Right kidney (tissue), 1 donor: ENCODE measurements around the gene ORC2.
A peak's percentile ranks its signal among the peaks of the same experiment; 100 is the strongest.
"Not testable (repeated sequence)": the region's sequence is repeated elsewhere in the genome, so short reads cannot be mapped to it uniquely, and the experiment has no call there.

Experiments used
- DNase-seq: peaks from one replicate; pipeline ENCODE4 v3.0.0-alpha.2; 2016

ORC2 gene

GRCh38 chr2:200943527-200944105 is 19.8 kb downstream of the ORC2 start:
- DNase-seq, result no peak

GRCh38 chr2:200939832-200940231 is 23.6 kb downstream of the ORC2 start:
- no peak for DNase-seq

GRCh38 chr2:200930947-200931626 is 32.4 kb downstream of the ORC2 start:
- no peak for DNase-seq

- no peak for DNase-seq
Measured at GRCh38 chr2:200929334-200930249, 33.9 kb downstream of the ORC2 start.

GRCh38 chr2:200922439-200922838 is 41.0 kb downstream of the ORC2 start:
- no peak for DNase-seq

- DNase-seq, result no peak
Measured at GRCh38 chr2:200913654-200914053, 49.8 kb downstream of the ORC2 start.

GRCh38 chr2:200909958-200910357 is 53.5 kb downstream of the ORC2 start:
- no peak for DNase-seq

GRCh38 chr2:200905618-200906296 is 57.7 kb downstream of the ORC2 start:
- DNase-seq, result no peak

- peak; percentile 20 for DNase-seq
Measured at GRCh38 chr2:200901459-200902072, 61.9 kb downstream of the ORC2 start.

GRCh38 chr2:200899482-200899881 is 64.0 kb downstream of the ORC2 start:
- DNase-seq, result no peak

GRCh38 chr2:200888704-200889625 is 74.5 kb downstream of the ORC2 start, which contains the start of the genes NIF3L1 and PPIL3:
Gene NIF3L1, plus strand, starts transcription at chr2:200889371. Its CDS starts 2,573 bp downstream, at chr2:200891944.
Gene PPIL3, minus strand, starts transcription at chr2:200889077. Its CDS starts 1,462 bp downstream, at chr2:200887615.
- DNase-seq, result peak; percentile 93

GRCh38 chr2:200881715-200882249 is 81.7 kb downstream of the ORC2 start:
- DNase-seq, result not testable (repeated sequence)

- DNase-seq, result no peak
Measured at GRCh38 chr2:200878289-200878880, 85.1 kb downstream of the ORC2 start.

- DNase-seq, result no peak
Measured at GRCh38 chr2:200877443-200877842, 86.0 kb downstream of the ORC2 start.

- DNase-seq, result no peak
Measured at GRCh38 chr2:200873560-200873959, 89.9 kb downstream of the ORC2 start.

GRCh38 chr2:200871151-200871550 is 92.3 kb downstream of the ORC2 start:
- DNase-seq, result no peak

GRCh38 chr2:200869014-200869413 is 94.4 kb downstream of the ORC2 start:
- DNase-seq, result no peak

- DNase-seq, result peak; percentile 100
Measured at GRCh38 chr2:200864176-200865034, 99.1 kb downstream of the ORC2 start, which contains the start of gene CLK1. Gene CLK1, minus strand, starts transcription at chr2:200864658. Its CDS starts 2,796 bp downstream, at chr2:200861862.

- DNase-seq, result no peak
Measured at GRCh38 chr2:200863782-200864175, 99.7 kb downstream of the ORC2 start.
